GM21526 (cell line): ENCODE data around the gene SHCBP1.
"Not testable (repeated sequence)": the region's sequence is repeated elsewhere in the genome, so short reads cannot be mapped to it uniquely, and the experiment has no call there.

Experiments used
- ATAC-seq: cut with Tn5 transposase; IDR thresholded peaks from one replicate; pipeline ENCODE4 v1.9.1; 2021; ENCODE audit warnings: moderate library complexity; ENCODE audit not compliant: unreplicated experiment, low FRiP score

SHCBP1 gene

DNA sequence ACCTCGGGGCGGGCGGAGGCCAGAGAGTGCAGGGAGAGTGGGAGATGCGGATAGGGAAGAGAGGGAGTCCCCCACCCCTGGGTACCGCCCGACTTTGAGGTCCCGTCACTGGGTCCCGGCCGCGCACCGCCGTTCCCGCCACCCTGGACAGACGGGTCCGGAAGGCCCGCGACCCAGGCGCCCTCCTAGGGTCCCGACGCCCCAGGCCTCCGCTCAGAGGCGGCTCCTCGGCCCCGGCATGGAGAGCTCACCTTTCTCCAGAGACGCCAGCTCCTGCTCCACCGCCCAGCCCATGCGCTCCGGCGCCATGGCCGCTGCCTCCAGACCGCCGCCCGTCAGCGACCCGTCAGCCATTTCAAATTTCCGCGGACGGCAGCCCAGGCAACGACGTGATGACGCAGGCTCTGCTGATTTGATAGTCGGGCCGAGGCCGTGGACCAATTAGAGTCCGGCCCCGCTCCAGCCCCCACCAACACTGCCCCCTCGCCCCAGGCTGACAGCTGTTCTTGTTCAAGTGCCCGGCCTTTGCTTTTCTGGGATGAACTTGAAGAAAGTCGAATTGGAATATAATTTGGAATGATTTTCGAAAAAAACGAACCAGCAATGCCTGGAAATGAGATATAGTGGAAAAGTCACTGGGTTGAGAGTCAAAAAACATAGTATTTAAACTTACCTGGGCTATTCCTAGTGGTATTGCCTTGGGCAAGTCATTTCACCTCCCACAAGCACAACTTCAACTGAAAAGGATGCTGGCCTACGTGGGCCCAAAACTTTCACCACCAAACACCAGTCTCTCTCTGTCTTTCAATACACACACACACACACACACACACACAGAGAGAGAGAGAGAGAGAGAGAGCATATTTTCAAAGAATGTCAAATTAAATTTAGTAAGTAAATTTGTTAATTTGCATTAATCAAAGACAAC lies at the start of gene SHCBP1:
SHCBP1 (minus strand) TSS at position 374 of the 928 bp plus-strand sequence; CDS start at position 354, 20 bp downstream.
- ATAC-seq = peak; percentile 86

DNA sequence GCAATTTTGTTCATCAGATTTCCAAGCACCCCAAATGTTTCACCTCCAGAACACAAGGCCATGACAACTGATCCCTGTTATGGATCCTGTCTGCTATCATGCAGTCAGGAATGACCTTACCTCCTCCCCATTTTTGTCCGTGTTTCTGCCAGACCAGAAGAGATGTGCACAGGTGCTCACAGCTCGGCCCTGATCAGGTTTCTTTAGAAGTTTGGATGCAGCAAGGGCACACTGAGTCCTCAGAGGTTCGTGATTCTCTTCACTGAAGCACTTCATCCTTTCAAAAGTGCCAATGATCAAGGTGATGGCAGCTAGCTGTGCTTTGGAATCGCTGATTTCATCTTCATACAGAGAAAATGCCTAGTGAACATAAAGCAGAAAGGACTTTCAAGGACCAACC lies 40.9 kb upstream of the SHCBP1 start:
- no peak for ATAC-seq

GRCh38 chr16:46658925-46659324 lies 37.7 kb upstream of the SHCBP1 start:
- ATAC-seq = peak; percentile 88

GRCh38 chr16:46651305-46651704 lies 30.1 kb upstream of the SHCBP1 start:
- no peak for ATAC-seq

GRCh38 chr16:46650254-46650623 lies 29.1 kb upstream of the SHCBP1 start:
- no peak for ATAC-seq

DNA sequence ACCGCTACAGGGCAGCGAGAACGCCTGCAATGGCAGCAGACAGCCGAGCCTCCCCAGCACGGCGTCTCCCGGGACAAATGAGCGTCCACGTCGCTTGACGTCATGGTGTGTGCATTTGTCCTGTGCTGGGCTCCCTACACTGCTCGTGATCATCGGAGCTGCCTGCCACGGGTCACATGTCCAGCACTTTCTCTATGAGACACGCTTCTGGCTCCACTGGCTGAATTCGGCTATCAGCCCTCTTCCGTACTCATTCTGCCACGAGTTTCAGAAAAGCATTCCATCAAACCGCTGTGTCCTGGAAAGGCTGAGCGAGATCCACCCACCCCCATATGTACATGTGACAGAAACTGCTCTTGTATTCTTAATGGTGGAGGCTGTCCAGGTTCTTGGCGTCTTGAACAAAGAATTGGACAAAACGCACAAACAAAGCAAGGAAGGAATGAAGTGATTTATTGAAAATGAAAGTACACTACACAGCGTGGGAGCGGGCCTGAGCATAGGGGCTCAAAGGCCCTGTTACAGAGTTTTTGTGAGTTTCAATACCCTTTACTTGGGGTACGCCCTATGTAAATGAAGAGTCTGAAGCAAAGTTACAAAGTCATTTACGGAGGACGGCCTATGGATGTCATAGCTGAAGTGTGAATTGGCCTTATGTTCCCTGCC lies 28.5 kb upstream of the SHCBP1 start:
- ATAC-seq = no peak

DNA sequence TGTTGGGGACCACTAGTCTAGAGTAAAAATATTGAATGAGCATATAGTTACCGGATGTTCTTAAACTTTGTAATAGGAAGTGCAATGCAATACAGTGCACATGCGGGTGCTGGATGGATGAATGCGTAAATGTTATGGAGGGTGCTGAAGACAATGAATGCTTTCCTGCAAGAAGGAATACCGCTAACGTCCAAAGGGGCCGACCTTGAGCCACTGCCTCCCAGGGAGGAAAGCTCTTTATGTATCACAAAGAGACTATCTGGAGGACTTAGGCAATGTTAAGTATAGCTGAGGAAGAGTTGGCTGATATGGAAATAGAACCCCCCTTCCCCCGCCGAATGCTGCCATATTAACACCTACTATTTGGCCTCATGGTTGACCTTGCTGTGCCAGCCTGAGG lies 27.5 kb upstream of the SHCBP1 start:
- no peak for ATAC-seq

DNA sequence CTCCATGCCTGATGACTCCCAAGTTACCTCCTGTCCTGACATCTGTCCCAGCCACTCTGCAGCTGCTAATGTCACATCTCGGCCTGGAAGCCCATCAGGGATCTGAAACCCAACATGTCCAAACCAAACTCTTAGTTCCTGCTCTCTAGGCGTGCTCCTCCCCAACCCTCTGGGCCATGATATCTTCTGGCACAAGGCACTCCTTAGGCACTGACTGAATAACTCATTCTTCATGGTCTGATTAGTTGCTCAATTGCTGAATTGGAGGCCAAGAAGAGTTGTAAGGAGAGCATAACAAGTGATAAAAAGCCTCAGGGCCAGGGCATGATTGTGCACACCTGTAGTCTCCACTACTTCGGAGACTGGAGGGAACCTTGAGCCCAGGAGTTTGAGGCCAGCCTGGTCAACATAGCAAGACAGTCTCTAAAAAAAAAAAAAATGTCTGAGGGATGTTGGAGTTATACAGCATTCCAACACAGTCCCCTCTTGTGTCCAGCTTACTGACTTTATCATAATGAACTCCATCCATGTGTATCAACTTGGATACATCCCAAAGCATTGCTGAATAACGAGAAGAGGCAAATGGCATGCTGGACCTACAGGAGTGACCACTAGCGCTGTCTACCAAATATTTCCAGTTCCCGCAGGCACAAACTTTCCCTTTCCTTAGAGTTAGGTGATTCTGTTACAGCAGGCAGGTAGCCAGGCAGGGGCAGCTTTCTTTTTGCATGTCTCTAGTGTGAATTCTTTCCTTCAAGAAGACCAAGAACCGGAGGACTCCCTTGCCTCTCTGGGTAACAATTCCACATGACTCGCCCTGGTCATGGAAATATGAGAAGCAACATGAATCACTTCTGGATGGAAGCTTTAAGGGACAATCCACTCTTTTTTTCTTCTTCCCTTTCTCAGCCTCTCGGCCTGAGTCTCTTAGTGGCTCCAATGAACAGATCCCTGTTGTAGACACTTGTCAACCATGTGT lies 18.1 kb upstream of the SHCBP1 start:
- ATAC-seq = no peak

GRCh38 chr16:46632778-46633733 lies 11.9 kb upstream of the SHCBP1 start:
- no peak for ATAC-seq

DNA sequence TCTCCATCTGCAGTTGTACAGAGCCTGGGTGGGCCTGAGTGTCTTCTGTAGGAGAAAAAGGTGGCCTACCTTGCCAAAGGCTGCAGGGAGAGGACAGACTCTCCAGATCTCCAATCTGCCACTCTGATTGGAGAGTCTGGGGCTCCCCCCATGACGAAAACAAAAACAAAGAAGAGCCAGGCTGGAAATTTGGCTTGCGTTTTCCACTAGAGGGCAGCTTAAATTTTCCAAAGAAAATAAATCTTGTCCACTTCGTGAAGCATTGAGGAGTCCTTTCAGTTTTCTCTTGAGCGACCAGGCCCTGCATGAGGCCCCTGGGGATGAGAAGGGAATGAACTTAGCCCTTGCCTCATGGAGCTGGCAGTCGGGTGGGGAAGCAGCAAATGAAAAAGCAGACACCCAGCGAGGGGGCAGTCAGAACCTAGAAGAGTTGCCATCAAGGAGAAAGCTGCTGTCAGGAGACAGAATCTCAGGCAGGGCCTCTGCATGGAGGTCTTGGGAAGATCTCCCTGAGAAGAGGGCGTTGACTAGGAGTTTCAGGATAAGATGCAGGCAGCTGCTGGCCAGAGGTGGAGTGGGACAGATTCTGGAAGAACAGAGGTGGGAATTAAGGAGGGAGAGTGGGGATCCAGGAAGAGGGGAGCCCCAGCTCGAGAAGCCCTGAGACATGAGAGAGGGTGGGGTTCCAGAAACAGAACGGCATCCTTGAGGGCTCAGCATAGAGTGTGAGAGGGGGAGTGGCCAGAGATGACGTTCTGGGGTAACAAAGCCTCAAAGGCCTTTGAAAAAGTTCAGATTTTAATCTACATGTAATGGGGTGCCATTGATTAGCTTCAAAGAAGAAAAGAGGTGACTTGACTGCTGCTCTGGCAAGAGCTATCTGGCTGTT lies 8.4 kb upstream of the SHCBP1 start:
- no peak for ATAC-seq

GRCh38 chr16:46627746-46628145 lies 6.6 kb upstream of the SHCBP1 start:
- ATAC-seq = no peak

DNA sequence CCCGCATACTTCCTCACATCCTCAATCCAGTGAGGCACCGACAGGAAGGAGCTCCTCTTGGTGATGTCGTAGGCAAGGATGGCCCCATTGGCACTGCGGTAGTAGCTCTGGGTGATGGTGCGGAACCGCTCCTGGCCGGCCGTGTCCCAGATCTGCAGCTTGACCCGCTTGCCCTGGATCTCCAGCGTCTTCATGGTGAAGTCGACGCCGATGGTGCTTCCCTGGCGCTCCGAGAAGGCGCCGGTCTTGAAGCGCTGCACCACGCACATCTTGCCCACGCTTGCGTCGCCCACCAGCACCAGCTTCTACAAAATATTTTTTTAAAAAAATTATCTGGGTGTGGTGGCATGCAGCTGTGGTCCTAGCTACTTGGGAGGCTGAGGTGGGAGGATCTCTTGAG lies 5.5 kb upstream of the SHCBP1 start:
- not testable (repeated sequence) for ATAC-seq

- not testable (repeated sequence) for ATAC-seq
Observed at GRCh38 chr16:46624862-46625261, 3.7 kb upstream of the SHCBP1 start.

GRCh38 chr16:46623707-46624106 lies 2.5 kb upstream of the SHCBP1 start:
- not testable (repeated sequence) for ATAC-seq

DNA sequence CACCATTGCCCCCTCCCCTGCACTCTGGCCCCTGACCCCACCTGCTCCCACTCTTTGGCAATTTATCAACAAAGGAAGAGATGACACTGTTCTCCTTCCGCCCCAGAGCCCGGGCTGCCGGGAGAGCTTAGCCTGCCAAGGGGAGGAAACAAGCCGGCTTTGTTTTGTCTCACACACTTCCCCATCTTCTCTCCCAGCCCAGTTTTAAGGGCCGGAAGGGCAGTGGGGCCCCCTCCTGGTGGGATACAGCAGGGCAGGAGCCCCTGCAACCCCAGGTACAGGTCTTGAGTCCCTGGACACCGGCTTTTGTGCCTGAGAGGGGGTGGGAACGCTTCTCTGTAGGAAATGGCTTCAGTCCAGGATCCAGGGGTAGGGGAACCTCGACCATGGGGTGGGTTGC lies 2.1 kb upstream of the SHCBP1 start:
- ATAC-seq = not testable (repeated sequence)

GRCh38 chr16:46621934-46622676 lies 926 bp upstream of the SHCBP1 start:
- no peak for ATAC-seq

DNA sequence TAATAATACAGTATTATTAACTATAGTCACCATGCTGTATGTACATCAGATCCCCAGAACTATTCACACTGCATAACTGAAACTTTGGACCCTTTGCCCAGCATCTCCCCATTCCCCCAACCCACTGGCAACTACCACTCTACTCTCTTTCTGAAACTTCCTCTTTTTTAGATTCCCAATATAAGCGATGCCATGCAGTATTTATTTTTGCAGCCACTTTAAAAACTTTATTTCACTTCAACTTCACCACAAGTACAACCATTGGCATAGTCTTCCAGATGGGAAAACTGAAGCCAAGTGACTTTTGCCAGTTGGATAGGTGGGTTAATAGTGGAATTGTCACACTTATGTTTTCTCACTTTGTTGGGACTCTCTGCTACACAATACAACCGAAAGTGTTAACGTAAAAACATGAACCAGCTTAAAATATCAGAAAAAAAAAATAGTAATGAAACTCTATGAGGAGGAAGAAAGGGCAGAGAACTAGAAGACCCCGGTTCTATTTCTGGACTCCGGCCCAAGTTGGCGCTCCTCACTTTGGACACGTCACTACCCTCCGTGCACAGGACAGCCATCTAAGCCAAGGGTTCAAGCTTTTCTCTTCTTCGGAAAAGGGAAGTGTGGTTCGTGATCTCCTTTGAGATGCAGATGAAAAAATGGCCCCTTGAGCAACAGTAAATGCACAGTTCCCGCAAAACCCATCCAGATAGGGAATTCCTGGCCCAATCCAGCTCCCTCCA lies 743 bp downstream of the SHCBP1 start:
- no peak for ATAC-seq
